Natural killer cell (primary cell): Measurements from ENCODE around the gene BICD2. TPM values are rescaled to one million over a fixed set of nuclear protein-coding genes. Genes with fewer than 3 reads are reported as not detected.

Experiments used
- ATAC-seq, 3 donors: fragments of 150-1000 bp in 2 of 3; fragments of 200-7000 bp in 1 of 3; cut with Tn5 transposase; 1 replicate in 1 of 3; 2 replicates in 2 of 3; pipeline ENCODE4 v1.10.0; 2021; ENCODE audit warnings: mild to moderate bottlenecking in 2 of 3, moderate library complexity in 2 of 3
- DNase-seq, 2 donors: peaks; one replicate each; pipeline versions ENCODE4 v3.0.0 to v3.0.0-alpha.2; 2013 to 2021; ENCODE audit warnings: mixed read lengths in 1 of 2
- H3K27ac ChIP-seq: one replicate; pipeline ENCODE4 v1.5.1; 2013; ENCODE audit warnings: mild to moderate bottlenecking, low read length
- H3K27me3 ChIP-seq: one replicate; pipeline ENCODE4 v1.6.1; 2013; ENCODE audit warnings: low read length; ENCODE audit not compliant: control insufficient read depth, insufficient read depth
- H3K36me3 ChIP-seq: one replicate; pipeline ENCODE4 v1.6.1; 2013; ENCODE audit warnings: low read length; ENCODE audit not compliant: control insufficient read depth, insufficient read depth
- H3K4me1 ChIP-seq: one replicate; pipeline ENCODE4 v1.6.1; 2013; ENCODE audit warnings: low read length; ENCODE audit not compliant: control insufficient read depth, insufficient read depth
- H3K4me3 ChIP-seq: one replicate; pipeline ENCODE4 v1.5.1; 2013; ENCODE audit warnings: low read length
- H3K9me3 ChIP-seq: one replicate; pipeline ENCODE4 v1.6.1; 2013; ENCODE audit warnings: low read length; ENCODE audit not compliant: control insufficient read depth, insufficient read depth
- H3K27ac Mint-ChIP-seq, 2 donors: one replicate each; pipeline ENCODE4 v1.8.0; 2022; ENCODE audit warnings: mild to moderate bottlenecking in 2 of 2, mixed read lengths in 2 of 2, moderate library complexity in 1 of 2
- H3K27me3 Mint-ChIP-seq, 2 donors: one replicate each; pipeline ENCODE4 v1.8.0; 2022; ENCODE audit warnings: low read depth in 2 of 2, mixed read lengths in 2 of 2
- H3K36me3 Mint-ChIP-seq: one replicate; pipeline ENCODE4 v1.8.0; 2022; ENCODE audit warnings: mixed read lengths
- H3K4me1 Mint-ChIP-seq, 2 donors: one replicate each; pipeline ENCODE4 v1.8.0; 2022; ENCODE audit warnings: mixed read lengths in 2 of 2
- H3K4me3 Mint-ChIP-seq: one replicate; pipeline ENCODE4 v1.8.0; 2022; ENCODE audit warnings: mild to moderate bottlenecking, moderate library complexity, mixed read lengths
- H3K9me3 Mint-ChIP-seq, 2 donors: one replicate each; pipeline ENCODE4 v1.8.0; 2022; ENCODE audit warnings: mixed read lengths in 2 of 2
- WGBS: methylation state at CpG from one replicate; pipeline ENCODE4 v1.1.7; 2013; ENCODE audit warnings: missing lambda C conversion rate; ENCODE audit not compliant: insufficient coverage; 5-methylcytosine and 5-hydroxymethylcytosine counted together
- intact Hi-C: fragments of 100-400 bp; cut with micrococcal nuclease; formaldehyde crosslinking; loops from one replicate; pipeline ENCODE4 v1.14.2; 2022
- total RNA-seq, 4 donors: library from RNA; stranded (reverse); fragments of 120-200 nt in 1 of 4; gene quantifications; one replicate each; pipeline versions ENCODE4 v1.2.3 to v1.2.4, GENCODE V29; 2013 to 2022
- TF ChIP-seq, protein P1 (sequence below): fragments of 200-600 bp; IDR thresholded peaks from one replicate; pipeline ENCODE4 v1.8.0; 2022; ENCODE audit warnings: antibody characterized with exemption

Gene BICD2
- total RNA-seq, 3 donors from 2014 or later (not counting 1 experiment from before 2014, with no cell fraction given), result 27.0 to 39.7 (median 39.7) TPM

DNA sequence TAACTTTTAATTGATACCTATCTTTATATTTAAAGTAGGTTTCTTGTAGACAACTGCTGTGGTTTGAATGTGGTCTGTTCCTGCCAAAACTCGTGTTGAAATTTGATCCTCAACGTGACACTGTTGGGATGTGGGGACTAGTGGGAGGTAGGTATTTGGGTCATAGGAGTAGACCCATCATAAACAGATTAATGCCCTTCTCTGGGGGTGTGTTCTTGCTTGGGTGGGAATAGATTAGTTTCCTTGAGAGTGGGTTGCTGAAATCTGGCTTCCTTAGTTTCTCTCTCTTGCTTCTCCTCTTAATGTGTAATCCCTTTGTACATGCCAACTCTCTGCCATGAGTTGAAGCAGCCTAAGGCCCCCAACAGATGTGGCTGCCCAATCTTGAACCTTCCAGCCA is 60.1 kb downstream of the BICD2 start:
- TF ChIP-seq, protein P1, sequence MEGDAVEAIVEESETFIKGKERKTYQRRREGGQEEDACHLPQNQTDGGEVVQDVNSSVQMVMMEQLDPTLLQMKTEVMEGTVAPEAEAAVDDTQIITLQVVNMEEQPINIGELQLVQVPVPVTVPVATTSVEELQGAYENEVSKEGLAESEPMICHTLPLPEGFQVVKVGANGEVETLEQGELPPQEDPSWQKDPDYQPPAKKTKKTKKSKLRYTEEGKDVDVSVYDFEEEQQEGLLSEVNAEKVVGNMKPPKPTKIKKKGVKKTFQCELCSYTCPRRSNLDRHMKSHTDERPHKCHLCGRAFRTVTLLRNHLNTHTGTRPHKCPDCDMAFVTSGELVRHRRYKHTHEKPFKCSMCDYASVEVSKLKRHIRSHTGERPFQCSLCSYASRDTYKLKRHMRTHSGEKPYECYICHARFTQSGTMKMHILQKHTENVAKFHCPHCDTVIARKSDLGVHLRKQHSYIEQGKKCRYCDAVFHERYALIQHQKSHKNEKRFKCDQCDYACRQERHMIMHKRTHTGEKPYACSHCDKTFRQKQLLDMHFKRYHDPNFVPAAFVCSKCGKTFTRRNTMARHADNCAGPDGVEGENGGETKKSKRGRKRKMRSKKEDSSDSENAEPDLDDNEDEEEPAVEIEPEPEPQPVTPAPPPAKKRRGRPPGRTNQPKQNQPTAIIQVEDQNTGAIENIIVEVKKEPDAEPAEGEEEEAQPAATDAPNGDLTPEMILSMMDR, result no peak
- intact Hi-C loops, result no loop called here

GRCh38 chr9:92696619-92697018 is 68.0 kb downstream of the BICD2 start:
- Mint-ChIP-seq H3K36me3 (peaks cover 36% of the 10 kb centered on the region), H3K27ac (no peak overlapping the region), H3K27me3 (peaks cover 3 to 8% of the 10 kb centered on the region in 2 donors), H3K4me3 (no peak overlapping the region), H3K4me1 (peaks cover 11 to 13% of the 10 kb centered on the region in 2 donors), H3K9me3 (peaks cover 14 to 23% of the 10 kb centered on the region in 2 donors)
- H3K4me3 ChIP-seq, result no peak overlapping the region
- H3K4me1 ChIP-seq, result no peaks in the 10 kb centered on the region
- no peak for ATAC-seq
- H3K36me3 ChIP-seq, result no peaks in the 10 kb centered on the region
- intact Hi-C loops, result no loop called here
- H3K27ac ChIP-seq, result no peak overlapping the region
- H3K27me3 ChIP-seq, result no peaks in the 10 kb centered on the region
- TF ChIP-seq, protein P1, result no peak
- peaks cover 11% of the 10 kb centered on the region for H3K9me3 ChIP-seq
- WGBS, result 25% methylated on average over 1 of the region's 1 CpG
- DNase-seq, result no peak

More for the DNA sequence above, 60.1 kb downstream of the BICD2 start:
- H3K27me3 ChIP-seq, result no peaks in the 10 kb centered on the region
- no peak overlapping the region for H3K4me3 ChIP-seq
- WGBS, result 62% methylated on average over 2 of the region's 2 CpGs
- no peak overlapping the region for H3K4me3 Mint-ChIP-seq
- H3K36me3 ChIP-seq, result peaks cover 3% of the 10 kb centered on the region
- H3K36me3 Mint-ChIP-seq, result no peaks in the 10 kb centered on the region
- H3K27ac Mint-ChIP-seq, result no peak overlapping the region
- no peak overlapping the region for H3K27ac ChIP-seq
- DNase-seq (no peak), ATAC-seq (no peak)
- no peaks in the 10 kb centered on the region for H3K9me3 Mint-ChIP-seq
- H3K4me1 Mint-ChIP-seq, result peaks cover 0 to 12% of the 10 kb centered on the region in 2 donors
- H3K9me3 ChIP-seq, result no peaks in the 10 kb centered on the region
- no peaks in the 10 kb centered on the region for H3K27me3 Mint-ChIP-seq
- H3K4me1 ChIP-seq, result no peaks in the 10 kb centered on the region

DNA sequence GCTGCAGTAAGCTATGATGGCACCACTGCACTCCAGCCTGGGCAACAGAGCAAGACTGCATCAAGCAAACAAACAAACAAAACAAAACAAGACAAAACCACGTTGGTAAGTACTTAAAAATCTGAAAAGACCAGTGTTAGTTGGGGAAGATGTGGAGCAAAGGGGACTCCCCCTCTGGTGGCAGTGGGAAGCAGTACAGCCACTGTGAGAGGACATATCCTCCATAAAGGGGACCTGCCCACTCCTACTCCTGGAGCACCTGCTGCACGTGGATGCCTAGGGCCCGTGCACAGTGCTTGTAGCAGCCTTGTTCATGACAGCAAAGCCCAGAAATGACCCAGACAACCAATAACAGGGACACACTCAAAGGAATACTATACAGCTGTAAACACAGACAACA is 77.7 kb downstream of the BICD2 start:
- Histone ChIP-seq H3K4me3 (no peak overlapping the region), H3K4me1 (no peaks in the 10 kb centered on the region), H3K36me3 (no peaks in the 10 kb centered on the region), H3K27ac (no peak overlapping the region), H3K9me3 (peaks cover 5% of the 10 kb centered on the region), H3K27me3 (no peaks in the 10 kb centered on the region)
- H3K27me3 Mint-ChIP-seq, result no peaks in the 10 kb centered on the region
- no peak for DNase-seq
- H3K4me1 Mint-ChIP-seq, result no peaks in the 10 kb centered on the region
- intact Hi-C loops, result no loop called here
- TF ChIP-seq, protein P1, result no peak
- no peak for ATAC-seq
- 88% methylated on average over 2 of the region's 3 CpGs for WGBS
- H3K9me3 Mint-ChIP-seq, result peaks cover 7 to 10% of the 10 kb centered on the region in 2 donors
- H3K36me3 Mint-ChIP-seq, result peaks cover 11% of the 10 kb centered on the region
- H3K27ac Mint-ChIP-seq, result no peak overlapping the region
- no peak overlapping the region for H3K4me3 Mint-ChIP-seq

DNA sequence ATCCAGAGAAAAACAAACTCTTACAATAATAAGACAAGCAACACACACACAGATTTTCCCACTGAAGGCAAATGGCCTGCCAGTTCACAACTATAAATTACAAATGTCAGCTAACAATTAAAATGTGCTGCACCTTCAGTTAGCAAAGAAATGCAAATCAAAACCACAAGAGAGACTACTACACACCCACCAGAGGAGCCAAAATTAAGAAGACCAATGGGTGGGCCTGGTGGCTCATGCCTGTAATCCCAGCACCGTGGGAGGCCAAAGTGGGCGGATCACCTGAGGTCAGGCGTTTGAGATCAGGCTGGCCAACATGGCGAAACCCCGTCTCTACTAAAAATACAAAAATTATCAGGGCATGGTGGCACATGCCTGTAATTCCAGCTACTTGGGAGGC is 79.6 kb downstream of the BICD2 start:
- WGBS, result 80% methylated on average over 5 of the region's 5 CpGs
- H3K36me3 Mint-ChIP-seq, result peaks cover 1% of the 10 kb centered on the region
- TF ChIP-seq, protein P1, result no peak
- no peak overlapping the region for H3K27ac ChIP-seq
- no peak for DNase-seq
- intact Hi-C loops, result no loop called here
- H3K4me3 ChIP-seq, result no peak overlapping the region
- no peak for ATAC-seq
- H3K27ac Mint-ChIP-seq, result no peak overlapping the region
- no peaks in the 10 kb centered on the region for H3K4me1 Mint-ChIP-seq
- H3K9me3 Mint-ChIP-seq, result peaks cover under 1 to 1% of the 10 kb centered on the region in 2 donors
- no peaks in the 10 kb centered on the region for H3K36me3 ChIP-seq
- H3K4me3 Mint-ChIP-seq, result no peak overlapping the region
- no peaks in the 10 kb centered on the region for H3K27me3 ChIP-seq
- no peaks in the 10 kb centered on the region for H3K4me1 ChIP-seq
- no peaks in the 10 kb centered on the region for H3K27me3 Mint-ChIP-seq
- no peaks in the 10 kb centered on the region for H3K9me3 ChIP-seq
